GM10266 (cell line): ENCODE results near the gene MFNG.
"Not testable (repeated sequence)": the region's sequence is repeated elsewhere in the genome, so short reads cannot be mapped to it uniquely, and the experiment has no call there.

Experiments
- DNase-seq: peaks from one replicate; pipeline ENCODE4 v3.0.0; 2012; ENCODE audit errors: extremely low spot score
- CTCF ChIP-seq: IDR thresholded peaks from 2 replicates; pipeline ENCODE4 v1.5.1; 2012; ENCODE audit warnings: mild to moderate bottlenecking, low read depth; ENCODE audit not compliant: control insufficient read depth, insufficient read depth; ENCODE audit errors: missing control alignments

The MFNG gene

DNA sequence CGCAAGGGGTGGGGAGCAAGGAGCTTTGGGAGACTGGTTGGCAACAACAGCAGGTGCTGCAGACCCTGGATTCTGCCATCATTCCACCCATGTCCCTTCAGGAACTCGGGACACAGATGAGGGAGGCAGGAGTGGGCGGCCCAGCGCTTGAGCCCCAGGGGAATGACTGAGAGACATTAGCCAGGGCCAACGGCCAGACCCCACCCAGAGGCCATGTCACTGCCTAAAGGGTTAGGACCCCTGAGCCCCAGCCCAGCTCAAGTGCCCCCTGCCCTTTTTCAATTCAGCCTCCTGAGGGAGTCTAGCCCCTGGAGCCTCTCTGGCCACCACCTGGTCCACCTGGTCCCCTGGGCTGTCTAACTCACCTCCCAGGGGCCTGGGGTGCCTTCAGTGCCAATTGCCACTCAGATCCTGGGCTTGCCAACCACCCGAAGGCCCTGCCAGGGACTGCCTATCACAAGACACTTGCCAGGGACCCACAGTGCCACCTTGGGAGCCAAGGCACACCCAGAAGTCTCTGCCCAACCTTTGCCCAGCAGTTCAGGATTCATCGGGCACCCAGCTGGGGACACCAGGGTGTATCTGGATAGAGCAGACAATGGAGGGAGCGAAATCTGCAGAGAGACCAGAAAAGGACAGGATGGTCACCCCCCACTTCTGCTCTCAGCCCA, 16.6 kb downstream of the MFNG start:
- DNase-seq, result no peak
- TF ChIP-seq CTCF, result no peak

- DNase-seq, result not testable (repeated sequence)
Observed at GRCh38 chr22:37468201-37468695, 17.9 kb downstream of the MFNG start.

- no peak for TF ChIP-seq CTCF
Observed at GRCh38 chr22:37467391-37467955, 18.7 kb downstream of the MFNG start.

DNA sequence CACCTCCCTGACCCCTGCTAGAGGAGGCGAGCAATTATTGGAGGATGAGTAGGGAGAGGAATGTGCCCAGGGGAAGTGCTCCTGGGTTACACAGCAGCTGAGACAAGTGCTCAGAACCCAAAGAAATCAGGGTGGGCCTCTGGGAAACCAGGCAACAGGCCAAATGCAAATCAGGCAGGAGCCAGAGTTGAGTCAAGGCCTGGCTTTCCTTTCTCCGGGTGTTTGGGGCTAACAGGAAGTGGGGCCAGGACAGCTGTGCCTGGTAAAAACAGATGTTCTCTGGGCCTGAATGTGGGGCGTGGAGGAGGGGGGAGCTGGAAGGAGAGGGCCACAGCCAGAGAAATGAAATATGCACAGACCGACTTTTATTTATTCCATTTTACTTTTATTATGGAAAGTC, 22.0 kb downstream of the MFNG start:
- TF ChIP-seq CTCF, result no peak

More at GRCh38 chr22:37467391-37467955, 18.7 kb downstream of the MFNG start:
- DNase-seq, result no peak

DNA sequence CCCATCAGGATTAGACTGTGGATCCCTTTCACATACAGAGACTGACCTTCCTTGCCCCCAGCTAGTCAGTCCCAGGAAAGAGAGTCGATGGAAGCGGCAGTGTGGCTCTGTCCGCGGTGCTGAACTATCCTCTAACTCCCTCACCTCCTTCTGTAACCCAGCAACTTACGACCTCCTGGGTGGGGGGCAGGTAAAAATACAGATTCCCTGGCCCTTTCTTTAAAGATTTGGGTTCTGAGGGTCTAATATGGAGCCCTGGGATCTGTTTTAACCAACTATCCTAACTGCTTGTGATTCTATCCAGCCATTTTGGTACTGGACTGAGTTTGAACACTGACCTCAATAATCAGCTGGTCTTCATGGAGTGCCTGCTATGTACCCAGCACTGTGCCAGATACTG, 23.2 kb downstream of the MFNG start:
- no peak for DNase-seq

More for the DNA sequence above, 22.0 kb downstream of the MFNG start:
- peak; percentile 58 for DNase-seq

DNA sequence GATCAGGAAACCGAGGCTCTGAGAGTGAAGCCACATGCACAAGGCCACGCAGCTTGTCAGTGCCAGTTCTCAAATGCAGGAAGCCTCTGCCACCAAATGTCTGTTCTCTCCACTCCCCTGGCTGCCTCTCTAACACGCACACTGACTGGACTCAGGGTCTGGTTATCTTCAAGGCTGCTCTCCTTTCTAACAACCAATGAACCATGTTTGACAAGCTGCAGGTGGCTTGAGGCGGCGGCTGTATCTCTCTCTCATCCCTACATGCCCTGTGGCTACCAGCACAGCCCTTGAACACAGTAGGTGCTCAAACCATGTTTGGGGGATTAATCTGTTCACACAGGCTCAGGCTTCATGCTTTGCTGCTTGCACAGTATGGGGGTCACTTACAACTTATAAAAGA, 23.7 kb downstream of the MFNG start:
- DNase-seq, result no peak
- TF ChIP-seq CTCF, result no peak

More for the DNA sequence above, 23.2 kb downstream of the MFNG start:
- TF ChIP-seq CTCF, result no peak

GRCh38 chr22:37461961-37462360, 24.2 kb downstream of the MFNG start:
- TF ChIP-seq CTCF, result no peak
- no peak for DNase-seq
